Right cardiac atrium (tissue), 5 donors: Measurements from ENCODE around the gene KCNQ1. TPM values are rescaled to one million over a fixed set of nuclear protein-coding genes. Genes with fewer than 3 reads are reported as not detected.

Experiments used
- ATAC-seq, 2 donors: fragments of 200-7000 bp; cut with Tn5 transposase; one replicate each; pipeline versions ENCODE4 v1.8.0 to v1.9.1; 2020; ENCODE audit warnings: moderate library complexity in 2 of 2, mild to moderate bottlenecking in 1 of 2
- DNase-seq, 3 donors: peaks; one replicate each; pipeline ENCODE4 v3.0.0-alpha.2; 2020
- H3K27ac ChIP-seq: one replicate; pipeline ENCODE4 v1.5.1; 2013; ENCODE audit warnings: mild to moderate bottlenecking, low read length, control low read depth, moderate library complexity
- H3K27me3 ChIP-seq: one replicate; pipeline ENCODE4 v1.6.1; 2013; ENCODE audit not compliant: control insufficient read depth, insufficient read depth
- H3K4me1 ChIP-seq: one replicate; pipeline ENCODE4 v1.6.1; 2013; ENCODE audit warnings: low read length; ENCODE audit not compliant: control insufficient read depth, insufficient read depth
- H3K4me3 ChIP-seq: one replicate; pipeline ENCODE4 v1.5.1; 2013; ENCODE audit warnings: low read length, control low read depth
- H3K9me3 ChIP-seq: one replicate; pipeline ENCODE4 v1.6.1; 2013; ENCODE audit warnings: low read length; ENCODE audit not compliant: control insufficient read depth
- WGBS: extraction: QIAGEN DNeasy Blood & Tissue Kit; methylation state at CpG from one replicate; pipeline ENCODE4 v1.1.7; 2013; 5-methylcytosine and 5-hydroxymethylcytosine counted together
- intact Hi-C, 4 donors: fragments of 100-400 bp; cut with DNase I; formaldehyde crosslinking; loops; one replicate each; pipeline versions ENCODE4 v1.11.0 to v1.14.0; 2022 to 2023
- polyA plus RNA-seq: library from polyadenylated mRNA; stranded (reverse); fragments of 200-250 nt; gene quantifications from one replicate; pipeline ENCODE4 v1.2.3, GENCODE V29; 2013
- total RNA-seq, 4 donors: library from RNA; stranded (reverse); fragmentation: NEBNext Ultra II Directional; extraction: Animal tissue kit (Norgen Biotek cat#: 25700); gene quantifications; one replicate each; pipeline ENCODE4 v1.2.1, GENCODE V29; 2021
- donor health status: healthy with polysubstance abuse.
- donor health status: DM: no; HTN: yes; CAD: no.
- donor health status: DM: no; HTN: no; CAD: no.
- donor health status: DM: no; HTN: yes; CAD: no; lungs with severe emphysema.
- donor health status: DM: yes; HTN: yes; CAD: no.

KCNQ1 gene
- total and polyA plus RNA-seq, 5 donors: 36.4 to 46.8 (median 37.7) TPM

DNA sequence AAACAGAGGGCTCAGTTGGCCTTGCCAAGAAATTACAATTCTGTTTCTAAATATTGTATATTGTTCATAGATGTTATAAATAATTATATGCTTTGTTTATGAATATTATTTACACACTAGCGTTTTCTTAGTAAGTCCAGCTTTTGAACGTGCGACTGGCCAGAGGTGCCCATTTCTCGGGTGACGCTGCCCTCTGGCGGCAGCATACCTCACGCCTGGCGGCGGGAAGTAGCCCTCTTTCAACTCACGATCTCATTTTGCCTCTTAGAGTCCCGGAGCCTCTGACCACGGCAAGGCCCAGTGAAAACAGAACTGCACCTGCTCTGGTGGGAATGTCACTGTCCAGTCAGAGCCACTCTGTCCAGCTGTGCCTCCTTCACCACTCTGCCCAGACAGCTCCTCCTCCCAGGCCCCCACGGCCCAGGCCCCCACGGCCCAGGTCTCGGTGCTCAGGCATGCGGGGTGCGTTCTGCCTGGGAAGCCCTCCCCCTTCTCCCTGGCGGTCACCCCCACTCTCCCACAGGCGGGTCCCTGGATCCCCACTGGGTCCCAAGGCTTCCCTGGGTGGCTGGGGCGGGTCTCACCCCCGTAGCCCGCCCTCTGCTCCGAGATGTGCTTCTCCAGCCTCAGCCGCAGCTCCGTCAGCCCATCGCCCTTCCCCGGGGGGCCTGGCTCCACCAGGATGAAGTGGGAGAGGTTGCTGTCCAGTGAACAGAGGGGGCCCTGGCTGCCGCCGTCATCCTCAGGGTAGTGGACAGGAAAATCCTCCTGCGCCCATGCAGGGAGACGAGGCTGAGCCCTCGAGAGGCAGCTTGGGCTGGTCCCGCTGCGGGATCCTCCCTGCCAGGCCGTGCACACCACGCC is 24.9 kb upstream of the KCNQ1 start:
- no peaks in the 10 kb centered on the region for H3K27me3 ChIP-seq
- H3K27ac ChIP-seq: no peak overlapping the region
- H3K4me3 ChIP-seq: no peak overlapping the region
- no peaks in the 10 kb centered on the region for H3K9me3 ChIP-seq
- intact Hi-C loops: loop anchor here (2.0 to 10.0 kb wide), 4 partner anchors 115 to 475 kb away; no protein-coding TSS in a partner anchor
- DNase-seq (peak; percentile 78 to 94 (median 92)), ATAC-seq (peak; percentile 73 to 75)
- WGBS: 52% methylated on average over 36 of the region's 36 CpGs
- no peaks in the 10 kb centered on the region for H3K4me1 ChIP-seq

DNA sequence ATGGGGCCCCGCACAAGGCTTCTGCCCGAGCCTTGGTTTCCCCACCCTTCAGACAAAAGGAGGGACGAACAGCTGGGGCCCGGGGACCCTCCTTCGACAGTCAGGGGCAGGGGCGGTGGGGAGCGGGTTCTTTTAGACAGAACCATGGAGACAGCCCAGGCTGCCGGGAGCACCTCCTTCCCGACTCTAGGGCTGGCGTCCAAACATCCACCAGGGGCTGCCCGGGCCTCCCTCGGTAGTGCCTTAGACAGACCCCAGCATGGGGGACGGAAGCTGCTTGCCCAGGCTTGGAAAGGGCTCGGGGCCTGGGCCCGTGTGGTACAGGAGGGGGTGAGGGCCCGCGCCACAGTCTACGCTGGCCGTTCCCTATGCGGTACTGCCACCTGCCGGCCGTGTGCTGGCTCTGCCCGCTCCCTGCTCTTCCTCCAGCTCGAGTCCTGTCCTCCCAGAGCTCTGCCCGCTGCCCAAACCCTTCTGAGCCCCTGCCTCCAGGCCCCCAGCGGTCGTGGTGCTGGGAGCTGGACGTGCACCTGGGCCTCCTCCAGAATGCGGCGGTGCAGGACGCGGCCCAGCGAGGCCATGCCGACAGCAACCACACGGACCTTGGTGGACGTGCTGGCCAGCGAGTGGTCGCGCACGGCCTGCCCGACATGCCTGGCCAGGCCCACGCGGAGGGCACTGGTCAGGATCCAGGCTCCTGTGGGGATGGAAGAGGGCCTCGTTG is 24.1 kb upstream of the KCNQ1 start:
- ATAC-seq (peak; percentile 94), DNase-seq (peak; percentile 70 to 91 (median 90))
- Histone ChIP-seq H3K4me3 (no peak overlapping the region), H3K9me3 (no peaks in the 10 kb centered on the region), H3K27me3 (no peaks in the 10 kb centered on the region), H3K27ac (no peak overlapping the region), H3K4me1 (no peaks in the 10 kb centered on the region)
- 22% methylated on average over 44 of the region's 44 CpGs for WGBS
- intact Hi-C loops: loop anchor here (2.0 to 10.0 kb wide), 4 partner anchors 116 to 474 kb away; no protein-coding TSS in a partner anchor

DNA sequence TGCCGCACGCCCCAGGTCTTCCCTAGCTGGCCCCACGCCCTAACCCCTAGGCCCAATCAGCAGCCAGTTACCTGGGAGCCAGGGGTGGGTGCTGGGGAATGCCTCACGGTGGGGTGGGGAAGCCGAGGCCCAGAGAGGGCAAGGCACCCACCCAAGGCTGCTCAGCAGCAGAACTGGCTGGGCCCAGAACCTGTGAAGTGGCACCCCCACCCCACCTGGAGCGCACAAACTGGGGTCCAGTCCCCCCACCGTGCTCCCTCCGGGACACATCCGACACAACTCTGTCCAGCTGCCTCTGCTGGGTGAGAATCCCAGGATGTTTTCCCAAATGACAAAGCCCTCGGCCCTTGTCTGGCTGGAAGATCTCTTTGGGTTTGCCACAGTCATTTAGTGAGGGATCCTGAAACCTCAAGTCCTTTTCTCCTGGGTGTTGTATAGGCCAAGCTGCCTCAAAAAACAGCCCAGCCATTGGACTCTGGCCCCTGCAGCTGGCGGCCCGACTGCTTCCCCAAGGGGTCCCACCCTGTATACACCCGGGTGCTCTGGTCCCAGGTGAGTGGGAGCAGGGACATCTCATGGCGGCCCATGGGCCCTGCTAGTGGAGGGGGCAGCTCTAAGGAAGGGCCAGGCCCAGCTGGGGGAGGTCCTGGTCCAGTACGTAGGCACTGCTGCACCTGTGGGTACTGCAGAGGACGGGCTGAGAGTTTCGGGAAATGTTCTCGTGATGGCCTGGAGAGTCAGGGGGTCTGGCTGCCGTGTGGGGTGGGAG is 23.4 kb upstream of the KCNQ1 start:
- Histone ChIP-seq H3K9me3 (no peaks in the 10 kb centered on the region), H3K4me3 (no peak overlapping the region), H3K27me3 (no peaks in the 10 kb centered on the region), H3K27ac (no peak overlapping the region), H3K4me1 (no peaks in the 10 kb centered on the region)
- WGBS: 75% methylated on average over 19 of the region's 19 CpGs
- ATAC-seq: no peak
- DNase-seq: peak in 2 of 3 donors; percentile 38 to 48
- intact Hi-C loops: loop anchor here (2.0 to 10.0 kb wide), 4 partner anchors 117 to 473 kb away; no protein-coding TSS in a partner anchor

DNA sequence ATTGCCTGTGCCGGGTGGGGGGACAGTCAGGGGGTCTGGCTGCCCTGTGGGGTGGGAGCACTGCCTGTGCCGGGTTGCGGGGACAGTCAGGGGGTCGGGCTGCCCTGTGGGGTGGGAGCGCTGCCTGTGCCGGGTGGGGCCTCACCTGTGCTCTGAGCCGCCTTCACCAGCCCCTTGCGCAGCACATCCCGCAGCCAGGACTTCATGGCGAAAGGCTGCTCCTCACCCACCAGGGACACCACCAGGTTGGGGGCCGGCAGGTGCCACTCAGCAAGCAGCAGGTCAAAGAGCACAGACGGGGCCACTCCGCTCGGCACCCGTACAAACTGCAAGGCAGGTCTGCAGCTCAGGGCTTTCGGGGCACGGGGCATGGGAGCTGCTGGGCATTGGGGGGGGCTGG is 22.8 kb upstream of the KCNQ1 start:
- Histone ChIP-seq H3K27me3 (no peaks in the 10 kb centered on the region), H3K27ac (no peak overlapping the region), H3K4me3 (no peak overlapping the region), H3K9me3 (no peaks in the 10 kb centered on the region), H3K4me1 (no peaks in the 10 kb centered on the region)
- ATAC-seq (no peak), DNase-seq (peak in 2 of 3 donors; percentile 52 to 63)
- WGBS: 88% methylated on average over 17 of the region's 17 CpGs
- intact Hi-C loops: loop anchor here (2.0 to 10.0 kb wide), 4 partner anchors 117 to 473 kb away; no protein-coding TSS in a partner anchor

DNA sequence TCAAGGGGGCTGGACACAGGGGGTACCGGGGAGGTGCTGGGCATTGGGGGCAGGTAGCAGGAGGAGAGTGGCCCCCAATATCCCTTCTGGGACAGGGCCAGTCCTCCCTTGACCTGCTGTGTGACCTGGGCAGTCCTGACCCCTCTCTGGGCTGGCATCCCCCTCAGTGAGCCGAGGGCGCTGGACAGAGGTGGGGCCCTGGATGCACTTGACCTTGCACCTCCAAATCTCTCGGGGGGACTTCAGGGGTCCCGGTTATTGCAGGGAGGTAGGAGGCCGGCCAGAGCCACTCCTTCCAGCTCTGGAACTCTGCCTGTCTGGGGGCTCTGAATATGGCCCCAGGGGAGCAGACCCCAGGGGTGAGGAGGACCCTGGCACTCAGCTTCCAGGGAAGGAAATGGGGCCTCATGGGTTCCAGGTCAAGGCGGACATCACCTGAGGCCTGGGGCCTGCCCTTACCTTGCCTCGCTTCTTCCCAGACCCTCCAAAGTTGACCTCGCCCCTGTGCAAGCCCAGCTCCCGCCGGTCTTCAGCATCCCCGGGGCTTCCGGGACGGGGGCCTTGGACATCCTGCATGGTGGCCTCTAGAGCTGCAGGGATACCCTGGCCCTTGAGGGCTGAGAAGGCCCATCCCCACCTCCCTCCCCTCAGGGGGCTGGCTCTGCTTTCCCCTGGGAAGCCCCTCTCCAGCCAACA is 22.2 kb upstream of the KCNQ1 start:
- no peak overlapping the region for H3K4me3 ChIP-seq
- intact Hi-C loops: loop anchor here in 1 of 4 donors (5.0 to 10.0 kb wide), 2 partner anchors 225 to 472 kb away; no protein-coding TSS in a partner anchor
- H3K4me1 ChIP-seq: no peaks in the 10 kb centered on the region
- no peaks in the 10 kb centered on the region for H3K27me3 ChIP-seq
- DNase-seq (peak in 2 of 3 donors; percentile 38 to 41), ATAC-seq (no peak)
- no peak overlapping the region for H3K27ac ChIP-seq
- WGBS: 84% methylated on average over 14 of the region's 14 CpGs
- no peaks in the 10 kb centered on the region for H3K9me3 ChIP-seq

DNA sequence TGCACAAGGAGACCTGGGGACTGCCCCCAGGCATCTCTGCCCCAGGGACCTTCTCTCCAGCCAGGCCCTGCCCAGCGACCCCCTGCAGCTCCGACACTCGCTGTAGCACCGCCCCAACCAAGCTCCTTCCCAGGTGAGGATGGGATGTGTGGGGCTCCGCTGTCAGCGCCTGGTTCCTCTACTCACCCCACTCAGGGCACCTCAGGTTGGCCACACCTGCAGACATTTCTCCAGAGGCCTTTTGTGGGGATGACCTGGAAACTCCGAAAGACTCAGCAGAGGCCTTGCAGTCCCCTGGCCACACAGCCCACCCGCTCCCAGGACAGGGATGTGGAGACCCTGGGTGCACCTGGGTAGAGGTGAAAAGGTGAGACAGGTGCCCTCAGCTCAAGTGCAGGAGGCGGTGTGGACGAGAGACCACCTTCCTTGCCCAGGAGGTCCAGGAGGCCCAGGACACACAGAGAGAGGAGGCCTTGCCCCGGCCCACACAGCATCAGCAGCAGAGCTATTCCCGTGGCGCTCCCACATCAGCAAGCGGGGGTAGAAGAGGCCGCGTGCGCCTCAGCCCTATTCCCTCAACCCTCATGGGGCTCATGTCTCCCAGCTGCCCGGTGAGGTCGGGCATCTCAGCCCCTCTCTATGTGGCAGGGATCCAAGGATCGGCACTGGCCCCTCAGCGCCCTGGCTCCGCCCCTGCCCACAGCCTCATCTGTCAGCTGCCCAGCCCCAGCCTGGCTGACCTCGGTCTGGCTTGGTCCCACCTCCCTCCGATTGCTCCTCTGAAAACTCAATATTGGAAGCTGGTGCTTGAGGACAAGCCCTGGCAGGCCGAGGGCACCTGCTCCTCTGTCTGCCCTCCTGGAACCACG is 21.4 kb upstream of the KCNQ1 start:
- no peak overlapping the region for H3K4me3 ChIP-seq
- intact Hi-C loops: loop anchor here in 1 of 4 donors (5.0 to 10.0 kb wide), 2 partner anchors 226 to 471 kb away; no protein-coding TSS in a partner anchor
- ATAC-seq: no peak
- H3K4me1 ChIP-seq: no peaks in the 10 kb centered on the region
- DNase-seq: peak in 2 of 3 donors; percentile 42 to 44
- no peaks in the 10 kb centered on the region for H3K27me3 ChIP-seq
- no peak overlapping the region for H3K27ac ChIP-seq
- H3K9me3 ChIP-seq: no peaks in the 10 kb centered on the region
- WGBS: 76% methylated on average over 26 of the region's 26 CpGs

DNA sequence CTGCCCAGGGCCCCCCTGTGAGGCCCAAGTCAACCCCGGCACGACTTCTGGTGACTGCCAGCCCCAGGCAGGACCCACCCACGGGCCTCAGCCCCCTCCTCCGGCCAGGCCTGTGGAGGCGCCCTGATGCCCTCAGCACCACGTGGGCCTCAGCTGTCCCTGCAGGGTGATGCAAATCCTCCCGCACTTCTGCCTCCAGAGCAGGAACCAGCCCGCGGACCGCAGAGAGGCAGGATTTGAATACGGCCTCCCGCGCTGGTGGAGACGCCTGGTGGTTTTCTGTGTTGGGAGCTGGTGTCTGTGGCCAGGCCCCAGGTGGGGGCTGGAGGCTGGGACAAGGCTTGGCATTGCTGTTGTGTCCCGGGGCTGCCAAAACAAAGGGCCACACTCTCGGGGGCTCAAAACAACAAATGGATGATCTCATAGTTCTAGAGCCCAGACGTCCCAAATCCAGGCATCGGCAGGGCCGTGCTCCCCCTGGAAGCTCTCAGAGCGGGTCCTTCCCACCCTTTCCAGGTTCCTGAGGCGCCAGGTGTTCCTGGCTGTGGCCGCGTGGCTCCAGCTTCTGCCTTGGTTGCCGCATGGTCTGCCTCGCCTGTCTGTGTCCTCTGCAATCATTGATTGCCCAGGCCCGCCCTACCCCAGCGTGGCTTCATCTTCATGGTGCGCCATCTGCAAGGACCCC is 19.9 kb upstream of the KCNQ1 start:
- ATAC-seq (no peak), DNase-seq (peak in 1 of 3 donors; percentile 48)
- Histone ChIP-seq H3K9me3 (no peaks in the 10 kb centered on the region), H3K4me1 (no peaks in the 10 kb centered on the region), H3K4me3 (no peak overlapping the region), H3K27me3 (no peaks in the 10 kb centered on the region), H3K27ac (no peak overlapping the region)
- intact Hi-C loops: loop anchor here in 2 of 4 donors (5.0 to 10.0 kb wide), 3 partner anchors 228 to 470 kb away; no protein-coding TSS in a partner anchor
- 75% methylated on average over 28 of the region's 28 CpGs for WGBS

DNA sequence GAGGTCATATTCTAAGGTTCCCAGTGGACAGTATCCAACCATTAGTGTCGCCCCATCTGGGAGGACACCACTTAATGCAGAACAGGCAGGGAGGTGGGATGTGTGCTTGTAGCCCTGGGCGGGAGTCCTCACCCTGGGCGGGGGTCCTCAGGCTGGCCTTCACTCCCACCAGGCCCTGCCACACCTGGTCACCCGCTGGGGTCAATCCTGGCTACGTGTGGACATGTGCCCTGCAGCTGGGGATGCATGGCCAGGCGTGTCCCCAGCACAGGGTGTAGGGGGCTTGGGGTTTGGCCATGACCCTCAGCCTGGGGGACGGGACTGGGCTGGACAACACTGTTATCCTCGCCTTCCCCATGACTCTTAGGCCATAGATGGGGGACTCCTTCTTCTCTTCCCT is 19.3 kb upstream of the KCNQ1 start:
- intact Hi-C loops: loop anchor here in 2 of 4 donors (5.0 to 10.0 kb wide), 2 partner anchors 467 to 469 kb away; no protein-coding TSS in a partner anchor
- DNase-seq: peak in 2 of 3 donors; percentile 34 to 44
- H3K27ac ChIP-seq: no peak overlapping the region

DNA sequence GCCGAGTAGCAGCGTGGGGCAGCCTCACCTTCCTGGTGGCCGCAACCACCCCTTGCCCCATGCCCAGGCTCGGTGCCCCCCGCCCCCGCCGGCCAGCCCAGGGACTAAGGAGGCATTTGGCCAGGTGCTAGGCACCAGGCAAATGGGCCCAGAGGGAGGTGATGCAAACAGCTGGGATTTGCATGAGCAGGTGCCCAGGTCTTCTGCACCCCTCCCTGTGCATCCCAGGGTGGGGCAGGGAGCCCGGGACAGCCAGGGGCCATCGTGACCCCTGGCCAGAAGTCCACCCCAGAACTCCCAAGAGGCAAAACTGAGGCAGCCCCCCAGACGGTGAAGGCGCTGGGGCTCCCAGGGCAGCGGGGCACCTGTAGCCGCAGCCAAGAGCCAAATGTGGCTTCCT is 18.6 kb upstream of the KCNQ1 start:
- intact Hi-C loops: loop anchor here in 2 of 4 donors (5.0 to 10.0 kb wide), 2 partner anchors 466 to 469 kb away; no protein-coding TSS in a partner anchor
- DNase-seq (peak in 1 of 3 donors; percentile 43), ATAC-seq (no peak)

More for the DNA sequence above, 19.3 kb upstream of the KCNQ1 start:
- no peaks in the 10 kb centered on the region for H3K27me3 ChIP-seq
- no peaks in the 10 kb centered on the region for H3K4me1 ChIP-seq
- 74% methylated on average over 8 of the region's 8 CpGs for WGBS
- no peak overlapping the region for H3K4me3 ChIP-seq
- no peaks in the 10 kb centered on the region for H3K9me3 ChIP-seq
- ATAC-seq: no peak

More for the DNA sequence above, 18.6 kb upstream of the KCNQ1 start:
- H3K4me1 ChIP-seq: no peaks in the 10 kb centered on the region
- no peak overlapping the region for H3K27ac ChIP-seq
- H3K4me3 ChIP-seq: no peak overlapping the region
- H3K27me3 ChIP-seq: no peaks in the 10 kb centered on the region
- WGBS: 89% methylated on average over 13 of the region's 13 CpGs
- no peaks in the 10 kb centered on the region for H3K9me3 ChIP-seq
